Measurements from ENCODE around the gene COP1.
"Not testable (repeated sequence)": the region's sequence is repeated elsewhere in the genome, so short reads cannot be mapped to it uniquely, and the experiment has no call there.

COP1 gene

DNA sequence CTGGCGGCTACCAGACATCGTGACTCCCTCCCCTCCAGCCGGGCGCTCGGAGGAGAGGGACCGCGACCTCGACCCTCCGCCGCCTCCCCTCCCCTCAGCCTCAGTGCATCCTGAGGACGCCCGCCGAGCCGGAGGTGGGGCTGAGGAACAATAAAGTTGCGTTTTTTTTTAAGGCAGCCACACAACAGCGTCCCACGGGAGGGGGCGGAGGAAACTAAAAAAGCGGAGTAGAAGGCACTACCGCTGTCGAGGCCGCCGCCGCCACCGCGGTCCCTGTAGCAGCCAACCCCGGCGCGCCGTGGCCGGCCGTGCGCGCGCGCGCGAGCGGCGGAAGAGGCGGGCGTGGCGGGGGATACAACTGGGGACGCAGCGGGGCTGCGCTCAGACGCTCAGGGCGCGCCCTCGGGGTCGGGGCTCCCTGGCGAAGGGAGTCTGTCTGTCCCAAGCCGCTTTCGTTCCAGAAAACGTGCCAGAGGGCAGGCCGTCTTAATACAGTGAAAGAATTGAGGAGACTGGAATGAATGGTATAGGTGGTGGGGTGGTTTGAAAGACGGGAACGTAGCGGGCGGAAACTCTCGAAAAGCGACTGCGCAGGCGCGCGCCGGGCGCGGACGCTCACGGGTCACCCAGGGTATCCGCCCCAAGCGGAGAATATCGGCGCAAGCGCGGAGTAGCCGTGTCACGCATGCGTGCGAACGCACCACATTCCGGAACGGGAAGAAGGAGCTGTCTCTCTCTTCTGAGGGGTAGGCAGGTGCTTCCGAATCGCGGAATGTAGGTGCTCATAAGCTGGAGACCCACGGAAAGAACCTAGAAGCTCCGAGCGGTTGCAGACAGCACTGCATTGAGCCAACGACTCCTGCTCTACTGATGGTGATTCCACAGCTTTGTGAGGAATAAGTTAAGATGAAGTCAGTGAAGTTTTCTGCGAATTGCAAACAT, at the start of gene COP1:
Gene COP1, minus strand, starts transcription at position 326 of the 942 bp plus-strand sequence. Its CDS starts 308 bp downstream, at position 18.
- peak; percentile 94 for DNase-seq

DNA sequence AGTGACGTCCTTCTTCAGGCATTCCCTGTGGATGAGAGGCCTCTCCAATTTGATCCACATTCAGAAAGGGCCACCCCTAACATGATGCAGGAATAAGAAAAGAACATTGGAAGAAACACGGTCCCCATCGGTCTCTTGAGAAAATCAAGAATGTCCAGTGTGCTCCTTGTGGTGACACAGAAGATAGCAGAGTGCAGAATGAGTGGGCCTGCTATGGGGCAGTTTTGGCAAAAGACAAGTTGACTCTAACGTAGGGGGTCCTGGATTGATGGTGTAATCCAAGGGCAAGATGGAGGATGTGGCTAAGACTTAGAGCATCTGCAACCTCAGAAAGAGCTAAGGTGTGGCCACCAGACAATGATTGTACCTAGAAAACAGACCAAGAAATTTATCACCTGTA, 45.1 kb upstream of the COP1 start:
- no peak for DNase-seq

DNA sequence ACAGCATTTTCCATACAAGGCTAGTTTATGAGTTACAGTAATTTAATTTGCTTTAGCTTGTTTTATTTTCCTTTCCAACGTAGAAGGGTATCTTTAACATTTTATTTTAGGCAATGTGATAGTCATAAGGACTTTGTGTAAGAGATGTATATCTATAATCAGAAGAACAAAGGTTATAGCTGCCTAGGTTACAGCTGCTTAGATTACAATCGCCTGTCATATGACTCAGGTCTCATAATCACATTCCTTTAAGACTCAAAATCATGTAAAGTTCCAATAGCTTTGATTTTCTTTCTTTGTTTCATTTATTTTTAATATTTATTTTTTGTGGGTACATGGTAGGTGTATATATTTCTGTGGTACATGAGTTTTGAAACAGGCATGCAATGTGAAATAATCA, 37.8 kb upstream of the COP1 start:
- DNase-seq = no peak

DNA sequence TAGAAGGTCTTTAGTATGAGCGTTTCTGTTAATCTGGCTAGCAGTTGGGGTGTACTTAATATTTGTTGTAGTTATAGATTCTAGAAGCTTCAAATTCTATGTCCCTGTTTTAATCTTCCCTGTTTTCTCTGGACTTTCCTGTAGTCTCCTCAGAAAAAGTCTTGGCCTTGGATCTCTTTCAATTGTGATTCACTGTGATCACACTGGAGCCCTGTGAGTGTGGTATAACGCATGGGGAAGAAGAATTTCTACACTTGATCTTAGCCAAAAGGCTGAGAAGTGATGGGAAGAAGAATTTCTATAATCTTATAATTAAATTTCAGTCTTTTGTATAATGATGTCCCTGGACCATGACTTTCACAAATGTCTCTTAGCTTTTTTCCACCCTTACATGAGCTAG, 36.7 kb upstream of the COP1 start:
- peak; percentile 40 for DNase-seq

DNA sequence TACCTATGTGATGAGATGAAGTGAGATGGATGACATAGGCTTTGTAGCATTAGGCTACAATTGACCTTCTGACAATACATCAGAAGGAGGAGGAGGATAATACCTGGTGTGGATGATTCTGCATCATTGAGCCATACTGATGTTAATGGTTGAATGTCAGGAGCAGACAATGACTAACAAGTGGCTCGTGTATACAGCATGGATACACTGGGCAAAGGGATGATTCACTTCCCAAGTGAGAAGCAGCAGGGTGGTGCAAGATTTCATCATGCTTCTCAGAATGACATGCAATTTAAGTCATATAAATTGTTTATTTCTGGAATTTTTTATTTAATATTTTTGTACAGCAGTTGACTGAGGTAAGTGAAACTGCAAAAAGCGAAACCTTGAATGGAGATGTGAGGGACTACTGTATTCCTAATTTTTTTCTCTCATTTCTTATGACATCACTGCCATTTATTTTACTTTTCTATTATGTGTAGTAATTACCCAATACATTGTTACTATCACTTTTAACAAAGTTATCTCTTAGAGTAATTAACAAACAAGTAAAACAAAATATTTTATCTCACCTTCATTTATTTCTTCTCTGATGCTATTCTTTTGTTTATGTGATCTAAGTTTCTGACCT, 34.4 kb upstream of the COP1 start:
- DNase-seq = peak; percentile 87

DNA sequence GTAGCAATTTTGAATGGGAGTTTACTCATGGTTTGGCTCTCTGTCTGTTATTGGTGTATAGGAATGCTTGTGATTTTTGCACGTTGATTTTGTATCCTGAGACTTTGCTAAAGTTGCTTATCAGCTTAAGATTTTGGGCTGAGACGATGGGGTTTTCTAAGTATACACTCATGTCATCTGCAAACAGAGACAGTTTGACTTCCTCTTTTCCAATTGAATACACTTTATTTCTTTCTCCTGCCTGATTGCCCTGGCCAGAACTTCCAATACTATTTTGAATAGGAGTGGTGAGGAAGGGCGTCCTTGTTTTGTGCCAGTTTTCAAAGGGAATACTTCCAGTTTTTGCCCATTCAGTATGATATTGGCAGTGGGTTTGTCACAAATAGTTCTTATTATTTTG, 26.6 kb upstream of the COP1 start:
- not testable (repeated sequence) for DNase-seq

DNA sequence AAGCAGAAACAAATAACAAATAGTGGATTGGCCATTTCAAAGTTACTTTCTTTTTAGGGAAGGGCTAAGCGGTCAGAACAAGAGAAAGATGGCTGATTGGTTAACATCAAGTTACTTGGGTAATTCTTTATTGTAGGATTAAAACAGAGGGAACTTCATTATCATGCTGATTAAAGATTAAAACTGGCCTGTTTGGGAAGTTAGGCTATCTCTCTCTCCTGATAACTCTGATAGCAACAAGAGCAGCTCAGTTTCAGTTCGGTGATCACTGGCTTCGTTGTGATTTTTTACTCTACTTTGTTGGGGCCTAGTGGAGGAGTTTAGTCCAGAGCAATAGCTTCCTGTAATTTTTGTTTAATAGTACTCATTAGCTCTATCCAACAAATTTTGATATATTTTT, 20.5 kb upstream of the COP1 start:
- no peak for DNase-seq

DNA sequence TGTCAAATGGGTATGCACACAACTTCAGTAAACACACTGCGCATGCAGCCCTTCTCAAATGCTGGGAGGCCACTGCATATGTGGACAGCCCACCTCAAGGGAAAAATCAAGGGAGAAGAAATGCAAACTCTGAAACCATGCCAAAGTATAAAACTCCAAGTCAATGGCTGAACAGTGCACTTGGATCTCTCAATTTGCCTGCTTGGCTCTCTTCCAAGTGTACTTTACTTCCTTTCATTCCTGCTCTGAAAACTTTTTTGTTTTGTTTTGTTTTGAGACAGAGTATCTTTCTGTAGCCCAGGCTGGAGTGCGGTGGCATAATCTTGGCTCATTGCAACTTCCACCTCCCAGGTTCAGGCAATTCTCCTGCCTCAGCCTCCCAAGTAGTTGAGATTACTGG, 18.8 kb upstream of the COP1 start:
- no peak for DNase-seq

DNA sequence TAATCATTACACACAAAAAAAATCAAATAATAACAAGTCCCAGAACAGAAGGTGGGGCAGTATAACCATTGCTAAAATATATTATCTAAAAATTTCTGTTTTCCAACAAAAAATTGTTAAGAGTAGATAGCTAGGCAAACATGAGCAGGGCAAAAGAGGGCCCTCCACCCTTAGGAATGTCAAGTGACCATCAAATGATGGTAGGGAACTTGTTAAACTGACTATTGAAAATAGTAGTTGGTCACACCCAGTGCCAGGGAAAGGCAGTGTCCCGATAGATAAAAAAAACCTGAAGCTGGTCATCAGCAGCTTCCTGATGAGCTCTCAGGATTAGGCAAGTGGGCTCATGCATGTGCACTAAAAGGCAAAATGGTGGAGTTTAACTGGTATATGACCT, 18.4 kb upstream of the COP1 start:
- DNase-seq = no peak

DNA sequence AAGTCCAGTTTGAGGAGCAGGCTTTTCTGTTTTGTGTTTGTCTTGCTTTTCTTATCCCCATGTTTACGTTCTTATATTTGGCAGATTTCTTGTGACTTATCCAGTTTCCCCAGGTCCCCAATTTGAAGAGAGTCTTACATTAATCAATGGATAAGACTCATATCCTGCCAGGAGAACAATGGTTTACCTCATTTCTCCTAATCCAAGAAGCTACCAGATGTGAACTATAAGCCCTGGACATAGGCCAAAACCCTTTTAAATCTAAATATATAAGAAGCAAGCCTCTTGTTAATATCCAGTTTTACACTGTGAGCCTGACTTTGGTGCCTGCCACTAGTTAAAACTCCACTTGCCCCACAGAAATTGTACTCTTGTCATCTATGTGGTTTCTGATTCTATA, 15.1 kb upstream of the COP1 start:
- DNase-seq = no peak

DNA sequence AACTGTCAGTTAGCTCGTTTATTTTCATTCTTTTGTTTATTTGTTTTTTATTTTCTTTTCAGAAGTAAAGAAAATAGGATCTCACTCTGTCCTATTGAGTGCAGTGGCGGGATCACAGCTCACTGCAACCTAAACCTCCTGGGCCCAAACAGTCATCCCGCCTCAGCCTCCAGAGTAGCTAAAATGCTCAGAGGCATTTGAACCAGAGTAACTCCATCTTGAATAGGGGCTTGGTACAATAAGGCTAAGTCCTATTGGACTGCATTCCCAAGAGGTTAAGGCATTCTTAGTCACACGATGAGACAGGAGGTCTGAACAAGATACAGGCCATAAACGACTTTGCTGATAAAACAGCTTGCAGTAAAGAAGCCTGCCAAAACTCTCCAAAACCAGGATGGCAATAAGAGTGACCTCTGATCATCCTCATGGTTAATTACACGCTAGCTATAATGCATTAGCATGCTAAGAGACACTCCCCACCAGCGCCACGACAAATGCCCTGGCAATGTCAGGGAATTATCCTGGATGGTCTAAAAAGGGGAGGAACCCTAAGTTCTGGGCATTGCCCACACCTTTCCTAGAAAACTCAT, 13.1 kb upstream of the COP1 start:
- no peak for DNase-seq

DNA sequence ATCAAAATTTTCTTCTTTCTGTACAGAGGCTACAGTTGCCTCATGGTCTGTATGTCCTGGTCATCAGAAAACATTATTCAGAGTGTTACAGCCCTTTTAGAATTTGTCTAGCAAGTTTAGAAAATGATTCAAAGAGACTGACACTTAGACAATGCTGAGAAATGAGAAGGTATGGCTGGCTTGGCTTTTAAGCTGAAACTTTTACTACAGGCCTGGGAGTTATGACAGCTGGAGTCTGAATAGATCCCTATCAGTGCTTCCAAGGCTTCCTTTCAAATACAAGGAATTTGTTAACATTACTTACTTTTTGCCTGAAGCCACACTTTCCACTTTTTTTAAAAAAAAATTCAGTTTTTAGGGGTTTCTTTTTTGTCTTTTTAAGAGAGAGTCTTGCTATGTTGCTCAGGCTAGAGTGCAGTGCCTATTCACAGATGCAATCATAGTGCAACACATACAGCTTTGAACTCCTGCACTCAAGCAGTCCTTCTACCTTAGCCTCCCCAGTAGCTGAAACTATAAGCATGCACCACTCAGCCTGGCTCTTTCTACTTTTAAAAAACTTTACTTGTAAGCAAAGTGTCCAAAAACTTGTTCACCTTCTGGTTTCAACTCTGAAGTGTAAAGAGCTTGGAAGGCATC, 10.5 kb upstream of the COP1 start:
- DNase-seq = no peak

DNA sequence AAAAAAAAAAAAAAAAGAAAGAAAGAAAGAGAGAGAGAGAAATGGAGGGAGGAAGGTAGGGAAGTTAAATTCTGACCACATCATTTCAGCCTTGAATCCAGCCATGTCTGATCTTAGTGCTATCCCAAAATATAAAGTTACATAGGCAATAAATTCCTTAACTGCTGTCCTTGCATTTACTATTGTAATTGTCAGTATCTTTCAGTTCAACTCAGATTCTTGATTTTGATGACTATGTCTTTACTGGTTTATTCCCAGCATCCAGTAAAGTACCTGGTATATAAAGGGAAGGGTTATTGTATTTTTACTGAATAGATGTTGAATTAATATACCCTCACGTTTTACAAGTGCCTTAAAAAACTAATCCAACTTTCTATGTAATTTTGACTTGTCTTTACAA, 8.9 kb upstream of the COP1 start:
- DNase-seq = no peak

DNA sequence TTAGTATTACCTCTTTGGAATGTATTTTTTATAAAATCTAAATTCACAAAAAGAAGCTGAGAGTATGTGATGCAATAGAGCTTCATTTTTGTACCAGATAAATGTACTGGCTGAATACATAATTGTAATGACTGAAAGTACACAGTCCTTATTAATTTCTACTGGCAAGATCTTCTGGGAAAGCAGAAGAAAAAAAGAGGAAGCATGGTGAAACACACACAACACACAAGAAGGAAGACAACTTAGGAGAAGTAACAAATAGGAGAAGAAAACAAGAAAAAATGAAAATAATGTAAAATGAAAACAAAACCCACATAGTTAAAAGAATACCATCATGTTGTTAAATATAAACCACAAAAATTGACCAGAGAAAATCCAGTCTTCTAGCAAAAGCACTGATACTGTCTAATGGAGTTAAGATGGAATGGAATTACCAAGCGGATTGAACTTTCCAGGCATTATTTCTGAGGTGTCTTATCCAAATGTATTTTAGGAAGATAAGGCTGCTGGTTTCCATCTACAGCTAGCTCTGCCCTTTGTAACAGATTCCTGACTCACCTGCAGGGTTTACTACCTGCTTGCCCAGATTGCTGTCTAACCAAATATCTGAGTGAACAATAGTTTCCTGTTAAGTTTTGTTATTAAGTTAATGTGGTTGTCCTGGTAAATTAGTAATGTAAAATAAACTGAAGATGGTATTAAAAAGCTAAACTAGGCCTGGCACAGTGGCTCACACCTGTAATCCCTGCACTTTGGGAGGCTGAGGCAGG, 4.5 kb upstream of the COP1 start:
- no peak for DNase-seq

DNA sequence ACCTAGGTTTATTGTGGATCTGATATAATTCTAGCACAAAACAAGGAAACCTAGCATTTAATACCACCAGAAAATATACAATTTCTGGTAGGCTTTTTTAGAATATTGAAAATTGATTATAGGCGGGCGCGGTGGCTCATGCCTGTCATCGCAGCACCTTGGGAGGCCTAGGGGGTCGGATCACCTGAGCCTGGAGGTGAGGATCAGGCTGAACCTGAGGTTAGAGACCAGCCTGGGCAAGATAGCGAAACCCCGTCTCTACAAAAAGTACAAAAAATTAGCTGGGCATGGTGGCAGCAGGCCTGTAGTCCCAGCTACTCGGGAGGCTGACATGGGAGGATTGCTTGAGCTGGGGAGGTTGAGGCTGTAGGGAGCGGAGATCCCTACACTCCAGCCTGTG, 948 bp upstream of the COP1 start:
- DNase-seq = no peak

DNA sequence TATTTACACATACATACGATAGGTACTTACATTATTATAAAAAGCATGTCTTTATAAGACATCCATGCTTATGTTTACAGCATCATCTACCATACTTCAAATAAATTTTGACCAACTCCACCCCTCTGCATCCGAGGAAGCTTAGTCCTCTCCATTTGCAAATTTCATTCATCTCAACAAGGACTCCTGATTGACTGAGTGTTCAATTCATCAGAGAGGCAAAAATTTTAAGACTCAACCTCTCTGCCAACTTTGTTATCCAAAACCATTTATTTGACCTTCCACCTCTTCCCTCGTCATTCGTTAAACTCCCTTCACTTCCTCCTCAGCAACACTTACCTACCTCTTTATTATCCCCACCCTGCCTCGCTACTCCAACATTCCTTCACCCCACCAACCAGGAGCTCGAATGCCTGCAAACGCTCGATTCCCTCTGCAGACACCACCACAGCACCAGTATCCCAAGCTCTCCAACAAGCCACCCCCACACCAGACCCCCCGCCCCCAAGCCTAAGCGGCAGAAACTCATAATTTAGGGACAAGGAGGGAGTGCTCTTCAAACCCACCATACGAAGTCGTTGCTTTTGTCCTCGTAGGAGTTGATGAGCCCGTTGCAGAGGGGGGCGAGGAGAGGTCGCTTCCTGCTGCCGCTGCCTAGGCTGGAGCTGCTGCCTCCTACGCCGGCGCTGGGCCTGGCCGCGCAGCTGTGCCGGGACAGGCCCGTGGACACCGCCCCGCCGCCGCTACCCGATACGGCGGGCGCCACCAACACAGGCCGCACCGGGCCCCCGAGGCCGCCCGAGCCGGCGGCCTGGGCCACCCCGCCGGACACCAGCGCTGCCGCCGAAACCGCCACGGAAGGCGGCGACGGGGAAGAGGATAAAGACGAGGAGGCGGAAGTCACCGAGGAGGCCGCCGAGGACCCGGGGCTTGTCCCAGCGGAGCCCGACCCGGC, 803 bp downstream of the COP1 start:
- DNase-seq = peak; percentile 46

DNA sequence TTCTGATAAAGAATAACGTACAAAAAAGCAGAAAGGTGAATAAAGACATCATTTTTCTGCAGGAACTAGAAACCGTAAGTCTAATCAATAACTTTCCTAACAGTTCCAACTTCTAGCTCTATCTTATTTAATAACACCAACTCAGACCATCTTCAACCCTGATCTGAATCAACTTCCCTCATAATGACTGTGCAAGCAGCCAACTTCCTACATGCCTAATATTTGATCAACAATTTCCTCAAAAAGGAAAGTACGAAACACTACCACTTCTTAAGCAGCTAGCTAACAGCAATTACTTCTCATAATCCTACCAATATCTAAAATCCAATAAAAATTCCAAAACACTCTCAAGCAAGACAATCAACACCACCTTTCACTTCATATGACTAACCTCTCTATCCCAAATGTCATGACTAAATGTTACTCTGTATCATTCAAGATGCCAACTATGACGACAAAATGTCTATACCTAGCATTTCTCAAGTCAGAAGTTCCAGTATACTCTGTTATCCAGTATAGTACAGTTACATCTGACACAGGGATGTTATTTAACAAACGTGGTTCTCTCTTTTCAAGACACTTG, 1.7 kb downstream of the COP1 start:
- peak; percentile 4 for DNase-seq

DNA sequence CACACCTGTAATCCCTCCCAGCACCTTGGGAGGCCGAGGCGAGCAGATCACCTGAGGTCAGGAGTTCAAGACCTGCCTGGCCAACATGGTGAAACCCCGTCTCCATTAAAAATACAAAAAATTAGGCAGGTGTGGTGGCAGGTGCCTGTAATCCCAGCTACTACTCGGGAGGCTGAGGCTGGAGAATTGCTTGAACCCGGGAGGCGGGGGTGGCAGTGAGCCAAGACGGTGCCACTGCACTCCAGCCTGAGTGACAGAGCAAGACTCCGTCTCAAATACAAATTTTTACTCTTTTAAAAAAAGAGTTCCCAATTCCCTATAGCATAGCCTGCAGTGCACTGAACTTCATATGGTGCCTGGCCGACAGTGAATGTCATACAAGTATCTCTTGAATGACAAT, 2.4 kb downstream of the COP1 start:
- DNase-seq = not testable (repeated sequence)

DNA sequence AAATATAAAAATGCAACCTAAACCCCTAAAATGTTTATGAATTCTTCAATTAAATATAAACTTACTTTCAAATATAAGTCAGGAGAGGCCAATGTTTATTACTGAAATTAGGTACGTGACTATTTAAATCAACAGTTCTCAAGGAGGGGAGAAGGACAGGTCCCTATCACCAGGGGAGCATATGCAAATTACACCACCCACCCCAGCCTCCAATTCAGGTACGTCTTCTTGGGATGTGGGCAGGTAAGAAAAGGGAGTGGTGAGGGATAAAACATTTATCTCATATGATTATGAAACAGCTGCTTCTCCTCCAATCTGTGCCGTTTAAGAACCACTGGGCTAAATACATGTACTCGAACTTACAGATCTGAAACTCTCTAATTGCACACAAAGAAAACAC, 3.4 kb downstream of the COP1 start:
- no peak for DNase-seq

DNA sequence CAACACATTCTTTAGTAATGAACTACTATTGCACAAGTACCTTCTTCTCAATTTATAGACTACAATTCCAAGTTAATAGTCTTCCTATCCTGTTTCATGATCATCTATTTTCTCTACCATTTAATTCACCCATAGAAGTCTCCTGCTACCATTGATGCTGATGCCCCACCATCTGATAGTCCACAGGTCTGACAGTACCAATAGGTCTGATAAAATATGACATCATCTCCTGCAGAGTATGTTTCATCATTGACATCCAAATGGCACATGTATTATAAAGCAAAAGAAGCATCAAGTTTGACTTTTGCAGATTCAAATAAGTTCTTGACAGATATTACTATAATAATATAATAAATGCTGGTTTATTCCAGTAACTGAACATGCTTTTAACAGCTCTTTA, 5.5 kb downstream of the COP1 start:
- DNase-seq = no peak

DNA sequence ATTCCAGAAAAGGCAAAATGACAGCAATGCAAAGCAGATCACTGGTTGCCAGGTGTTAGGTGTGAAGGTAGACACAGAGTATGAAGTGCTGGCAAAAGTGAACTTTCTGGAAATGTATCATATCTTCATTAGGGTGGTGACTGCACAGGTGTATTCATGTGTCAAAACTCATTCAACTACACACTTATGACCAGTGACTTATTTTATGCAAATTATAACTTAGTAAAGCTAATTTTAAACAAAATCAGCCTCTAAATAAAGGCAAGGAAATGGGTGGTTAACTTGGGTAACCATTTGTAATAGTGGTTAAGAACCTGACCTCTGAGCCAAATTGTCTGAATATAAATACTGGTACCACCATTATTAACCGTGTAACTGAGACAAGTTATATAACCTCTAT, 7.4 kb downstream of the COP1 start:
- no peak for DNase-seq
